Measurements from ENCODE around the gene SCN1B. TPM values are rescaled to one million over a fixed set of nuclear protein-coding genes. Genes with fewer than 3 reads are reported as not detected.

Gene SCN1B
- total RNA-seq, 1 experiment from 2014 or later = 8.0 TPM

- ChIA-PET CTCF (interaction anchor here (0.6 to 3.4 kb wide), 10 partner anchors 8 to 173 kb away, joined by 3 to 25 read pairs (median 3); partner anchors contain the start of gene GRAMD1A), POLR2A (interaction anchor here (1.7 kb wide), 1 partner anchor 9 kb away, joined by 4 read pairs; no protein-coding TSS in a partner anchor)
- Mint-ChIP-seq H3K36me3 (peaks cover 68% of the 10 kb centered on the region), H3K9me3 (no peaks in the 10 kb centered on the region), H3K27ac (0 out of 2 replicates have a peak overlapping the region, but pooled peaks have one; percentile 17), H3K27me3 (ENCODE audit: low read depth) (no peaks in the 10 kb centered on the region), H3K4me3 (no peak overlapping the region), H3K4me1 (peaks cover 12% of the 10 kb centered on the region)
- no peak for DNase-seq (ENCODE audit: low spot score)
- TF ChIP-seq ZNF232 (CRISPR knock-in tag; IDR thresholded peaks at IDR 0.05) (no peak), ZNF317 (CRISPR knock-in tag; IDR thresholded peaks at IDR 0.05; ENCODE audit: borderline replicate concordance, low read depth) (no peak), JAZF1 (CRISPR knock-in tag; IDR thresholded peaks at IDR 0.05) (no peak), ZNF219 (CRISPR knock-in tag; IDR thresholded peaks at IDR 0.05; ENCODE audit: borderline replicate concordance) (no peak), CDX4 (CRISPR knock-in tag; IDR thresholded peaks at IDR 0.05; ENCODE audit: borderline replicate concordance) (no peak), ESRRA (CRISPR knock-in tag; IDR thresholded peaks at IDR 0.05; ENCODE audit: borderline replicate concordance) (no peak), TP53 (CRISPR knock-in tag; IDR thresholded peaks at IDR 0.05) (no peak)
- ATAC-seq = no peak
These were observed 18.3 kb upstream of the SCN1B start for GRCh38 chr19:35011737-35012682.

GRCh38 chr19:35013041-35013819, 17.0 kb upstream of the SCN1B start:
- ATAC-seq (peak; percentile 81), DNase-seq (ENCODE audit: low spot score) (peak; percentile 89)
- Mint-ChIP-seq H3K9me3 (no peaks in the 10 kb centered on the region), H3K27ac (peak overlapping the region; percentile 87; the same call in 1 of the 2 replicates), H3K4me3 (no peak overlapping the region), H3K36me3 (peaks cover 76% of the 10 kb centered on the region), H3K27me3 (ENCODE audit: low read depth) (no peaks in the 10 kb centered on the region), H3K4me1 (peaks cover 11% of the 10 kb centered on the region; the same call in 1 of the 2 replicates)
- ChIA-PET POLR2A (interaction anchor here (1.7 kb wide), 1 partner anchor 10 kb away, joined by 4 read pairs; no protein-coding TSS in a partner anchor), CTCF (interaction anchor here (0.5 to 3.4 kb wide), 13 partner anchors 10 to 175 kb away, joined by 3 to 25 read pairs (median 4); partner anchors contain the start of genes GRAMD1A and ZNF30)
- TF ChIP-seq CTCF (IDR thresholded peaks at IDR 0.05) = peak; percentile 98
- peak; percentile 30; the same call in 1 of the 2 replicates for TF ChIP-seq ETV6 (CRISPR knock-in tag; IDR thresholded peaks at IDR 0.05)
- TF ChIP-seq ARID4B (CRISPR knock-in tag; IDR thresholded peaks at IDR 0.05; ENCODE audit: borderline replicate concordance) = no peak
- peak; percentile 57; the same call in 1 of the 2 replicates for TF ChIP-seq PRRX2 (CRISPR knock-in tag; IDR thresholded peaks at IDR 0.05)
- no peak for TF ChIP-seq ERG (CRISPR knock-in tag; IDR thresholded peaks at IDR 0.05)
- TF ChIP-seq IRF2 (CRISPR knock-in tag; IDR thresholded peaks at IDR 0.05; ENCODE audit: borderline replicate concordance, low read depth) = no peak
- TF ChIP-seq IRF1 (CRISPR knock-in tag; IDR thresholded peaks at IDR 0.05) = peak; percentile 21; the same call in 1 of the 2 replicates
- no peak for TF ChIP-seq ZNF281 (CRISPR knock-in tag; IDR thresholded peaks at IDR 0.05)
- TF ChIP-seq GABPB1 (CRISPR knock-in tag; IDR thresholded peaks at IDR 0.05) = no peak
- TF ChIP-seq FOXK1 (CRISPR knock-in tag; IDR thresholded peaks at IDR 0.05) = no peak
- TF ChIP-seq CREM (CRISPR knock-in tag; IDR thresholded peaks at IDR 0.05) = no peak
